HPDE6-E6E7 (cell line): ENCODE measurements around the gene FHL2.
"Not testable (repeated sequence)": the region's sequence is repeated elsewhere in the genome, so short reads cannot be mapped to it uniquely, and the experiment has no call there.

ENCODE experiments used
- DNase-seq: peaks from one replicate; pipeline ENCODE4 v3.0.0; 2011; ENCODE audit warnings: missing footprints; ENCODE audit errors: extremely low spot score

FHL2 gene

GRCh38 chr2:105339414-105339813 is 59.4 kb downstream of the FHL2 start:
- DNase-seq, result no peak

DNA sequence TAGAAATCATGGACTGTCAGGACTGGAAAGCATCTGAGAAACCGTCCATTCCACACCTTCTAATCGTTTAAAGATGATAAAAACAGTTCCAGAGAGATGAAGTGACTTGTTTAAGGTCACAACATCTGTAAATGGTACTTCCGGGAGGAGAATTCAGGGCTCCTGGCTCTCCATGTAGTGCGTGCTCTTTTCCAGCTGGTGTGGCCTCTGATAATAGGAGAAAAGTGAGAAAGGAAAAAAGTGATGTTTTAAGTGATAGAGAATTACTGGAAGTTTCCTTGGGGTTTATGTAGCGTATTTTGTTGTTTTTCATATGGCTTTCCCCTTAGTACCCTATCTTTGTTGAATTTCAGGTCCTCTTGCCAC is 60.8 kb downstream of the FHL2 start:
- DNase-seq, result no peak

DNA sequence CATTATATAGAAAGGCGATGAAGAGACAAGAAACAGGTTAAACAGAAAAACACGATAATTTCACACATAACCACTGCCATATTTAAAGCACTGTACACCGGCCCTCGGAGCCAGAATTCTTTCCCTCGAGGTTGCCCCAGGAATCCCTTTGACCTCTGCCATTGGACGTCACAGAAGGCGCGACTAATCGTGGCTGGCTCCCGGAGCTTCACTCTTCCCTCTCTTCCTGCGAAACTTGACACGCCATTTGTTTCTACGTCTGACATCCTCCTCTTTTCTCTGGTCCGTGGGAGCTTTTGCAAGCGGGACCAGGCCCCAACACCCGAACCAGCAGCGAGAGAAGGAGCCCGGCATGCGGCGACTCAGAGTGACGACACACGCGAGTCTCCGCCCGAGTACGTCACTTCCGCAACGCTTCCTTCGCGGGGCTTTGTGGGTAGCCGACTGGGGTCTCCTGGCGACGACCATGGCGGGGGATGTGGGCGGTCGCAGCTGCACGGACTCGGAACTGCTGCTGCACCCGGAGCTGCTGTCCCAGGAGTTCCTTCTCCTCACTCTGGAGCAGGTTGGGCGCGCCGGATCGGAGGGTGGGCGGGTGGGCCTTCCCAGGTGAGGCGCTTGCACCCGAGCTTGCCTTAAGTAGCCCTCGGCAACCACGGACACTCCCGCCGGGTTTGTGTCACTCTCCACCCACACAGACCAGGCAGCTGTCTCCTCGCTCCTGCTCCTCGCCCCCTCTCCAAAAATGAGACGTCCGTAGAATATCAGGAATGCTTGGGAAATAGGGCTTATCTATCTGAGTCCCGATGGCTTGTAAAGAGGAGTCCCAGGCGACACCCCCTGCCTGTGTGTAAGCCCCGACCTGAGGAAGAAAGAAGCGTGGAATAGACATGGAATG is 61.5 kb downstream of the FHL2 start, which contains the start of gene C2orf49:
C2orf49 (plus strand) TSS at position 419 of the 898 bp plus-strand sequence; CDS start at position 467, 48 bp downstream.
- no peak for DNase-seq

GRCh38 chr2:105336786-105337121 is 62.1 kb downstream of the FHL2 start:
- DNase-seq, result no peak

- no peak for DNase-seq
Measured at GRCh38 chr2:105335469-105335868, 63.4 kb downstream of the FHL2 start.

- DNase-seq, result no peak
Measured at GRCh38 chr2:105334211-105334610, 64.6 kb downstream of the FHL2 start.

DNA sequence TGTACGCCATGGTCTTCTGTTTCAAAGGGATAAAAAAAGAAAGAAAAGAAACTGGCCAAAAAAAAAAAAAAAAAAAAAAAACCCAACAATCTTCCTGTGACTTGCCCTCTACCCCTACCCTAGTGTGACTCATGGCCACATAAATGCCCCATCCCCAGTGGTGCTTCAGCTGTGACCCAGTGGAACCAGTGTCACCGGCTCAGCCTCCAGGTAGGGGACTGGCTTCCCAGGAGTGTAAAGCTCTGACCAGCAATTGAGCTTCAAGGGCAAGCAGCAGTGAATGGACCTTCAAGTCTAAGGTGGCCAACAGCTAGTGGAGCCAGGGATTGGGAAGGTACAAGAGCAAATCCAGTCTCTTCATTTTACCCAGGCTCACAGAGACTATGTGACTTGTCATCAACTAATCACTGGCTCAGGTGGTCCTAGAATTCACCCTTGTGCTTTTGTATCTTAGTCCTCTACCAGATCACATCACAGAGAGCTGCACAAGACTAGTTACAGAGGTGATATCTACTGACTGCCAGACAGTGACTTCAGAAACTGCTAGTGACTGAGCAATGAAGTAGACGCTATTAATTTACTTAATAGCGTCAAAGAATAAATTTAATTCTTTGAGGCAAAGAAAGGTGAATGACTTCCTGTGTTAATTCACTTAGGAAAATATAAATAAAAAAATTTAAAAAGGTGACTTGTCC is 68.0 kb downstream of the FHL2 start:
- no peak for DNase-seq

DNA sequence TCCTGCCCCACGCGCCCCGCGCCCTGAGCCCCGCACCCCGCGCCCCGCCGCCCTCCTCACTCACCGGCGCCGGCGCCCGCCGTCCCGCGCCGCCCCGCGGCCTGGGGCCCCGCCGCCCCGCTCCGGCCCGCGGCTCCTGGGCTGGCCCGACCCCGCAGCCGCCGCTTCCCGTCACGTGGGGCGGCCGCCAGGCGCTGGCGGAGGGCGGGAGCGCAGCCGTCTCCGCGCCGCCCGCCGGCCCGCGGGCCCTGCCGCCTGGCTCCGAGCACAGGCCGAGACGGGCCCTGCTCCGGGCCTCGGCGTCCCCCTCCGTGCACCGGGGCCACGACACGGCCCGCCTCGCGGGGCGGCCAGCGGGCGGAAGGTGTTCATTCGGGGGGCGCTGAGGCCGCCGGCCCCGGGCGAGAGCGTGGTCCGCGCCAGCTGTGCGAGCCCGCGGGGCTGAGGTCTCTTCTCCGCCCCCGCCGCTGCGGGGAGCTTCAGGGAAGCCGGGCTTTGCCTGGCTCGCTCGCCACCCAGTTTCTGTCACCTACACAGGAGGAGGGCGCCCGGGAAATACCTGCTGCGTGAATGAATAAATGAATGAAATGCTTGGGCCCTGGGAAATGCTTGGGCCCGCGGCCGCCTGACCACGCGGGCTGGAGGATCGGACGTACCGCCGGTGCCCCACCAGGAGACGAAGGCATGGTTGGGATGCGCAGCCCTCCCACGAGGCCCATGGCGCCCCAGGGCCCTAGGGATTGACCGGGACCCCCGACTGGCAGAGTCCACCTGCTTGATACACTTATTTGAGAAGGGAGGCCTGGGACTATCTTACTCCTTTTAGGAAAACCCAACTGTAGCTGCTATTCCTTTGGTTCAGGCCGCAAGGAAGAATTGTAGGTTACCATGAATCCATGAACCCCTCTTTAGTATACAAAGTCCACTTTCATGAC is 69.0 kb downstream of the FHL2 start, which contains the start of gene TGFBRAP1:
TGFBRAP1 (minus strand) TSS at position 175 of the 935 bp plus-strand sequence. CDS start 21,434 bp downstream, outside the sequence.
- DNase-seq, result no peak

GRCh38 chr2:105329197-105329554 is 69.7 kb downstream of the FHL2 start:
- no peak for DNase-seq

DNA sequence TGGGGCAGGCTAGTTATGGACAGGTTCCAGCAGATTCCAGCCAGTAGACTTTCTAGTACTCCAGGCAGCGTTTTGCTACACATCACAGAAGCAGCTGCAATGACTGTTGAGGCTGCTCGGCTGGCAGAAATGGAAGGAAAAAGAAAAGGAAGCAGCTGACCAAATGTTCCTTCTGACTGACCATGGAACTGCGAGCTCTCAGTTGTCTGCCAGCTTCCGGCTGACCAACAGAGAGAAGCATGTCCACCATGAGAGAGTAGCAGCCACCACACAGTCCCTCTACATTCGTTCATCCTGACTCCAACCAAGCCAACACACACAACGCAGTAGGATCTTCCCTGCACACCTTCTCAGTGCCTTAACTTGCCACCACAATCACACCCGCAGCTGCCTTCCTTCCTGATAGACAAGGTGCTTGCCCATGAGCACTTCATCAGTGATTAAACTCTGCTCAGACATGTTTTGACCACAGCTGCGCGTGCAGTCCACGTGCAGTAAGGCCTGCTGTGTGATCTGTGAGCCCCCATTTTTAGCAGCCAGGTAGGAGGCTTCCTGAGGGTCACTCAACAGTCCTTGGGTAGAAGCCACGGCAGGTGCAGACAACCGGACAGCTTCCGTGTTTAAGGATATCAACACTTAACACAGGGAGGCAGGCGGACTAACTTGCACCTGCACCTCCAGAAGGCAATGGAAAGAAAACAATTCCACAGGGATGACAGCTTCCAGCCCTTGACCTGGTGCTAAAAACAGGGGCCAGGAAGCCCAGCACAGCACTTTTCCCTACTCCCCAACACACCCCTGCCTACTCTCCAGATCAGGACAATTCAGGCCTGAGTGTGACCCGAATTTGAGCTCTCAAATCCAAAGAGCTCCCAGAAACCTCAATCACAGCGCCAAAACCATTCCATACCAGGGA is 70.3 kb downstream of the FHL2 start:
- DNase-seq, result no peak

- DNase-seq, result no peak
Measured at GRCh38 chr2:105327690-105328089, 71.2 kb downstream of the FHL2 start.

- DNase-seq, result not testable (repeated sequence)
Measured at GRCh38 chr2:105327271-105327670, 71.6 kb downstream of the FHL2 start.

DNA sequence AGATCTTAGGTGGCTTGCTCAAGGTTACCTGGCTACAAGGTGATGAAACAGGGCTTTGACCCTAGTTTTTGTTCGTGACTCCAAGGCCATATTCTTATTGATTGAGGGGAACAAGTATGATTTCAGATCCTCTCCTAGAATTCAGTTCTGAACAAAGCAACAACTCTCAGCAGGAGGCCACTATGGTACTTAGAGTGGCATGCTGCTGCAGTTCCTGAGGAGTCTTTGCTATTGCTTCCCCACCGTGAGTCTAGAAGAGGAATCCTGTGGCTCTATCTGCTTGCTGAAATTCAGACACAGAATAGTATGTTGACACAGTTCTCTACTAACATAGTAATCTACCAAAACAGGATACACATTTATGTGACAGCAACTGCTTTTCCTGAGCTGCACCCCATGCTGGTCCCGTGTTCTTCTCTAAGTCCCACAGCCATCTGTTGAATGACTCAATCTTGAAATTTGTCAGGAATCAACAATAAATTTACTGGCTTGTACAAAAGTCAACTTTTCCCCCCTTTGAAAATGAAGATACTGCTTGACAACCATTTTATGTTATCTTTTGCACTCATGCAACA is 73.4 kb downstream of the FHL2 start:
- no peak for DNase-seq

GRCh38 chr2:105324732-105325131 is 74.1 kb downstream of the FHL2 start:
- DNase-seq, result no peak

DNA sequence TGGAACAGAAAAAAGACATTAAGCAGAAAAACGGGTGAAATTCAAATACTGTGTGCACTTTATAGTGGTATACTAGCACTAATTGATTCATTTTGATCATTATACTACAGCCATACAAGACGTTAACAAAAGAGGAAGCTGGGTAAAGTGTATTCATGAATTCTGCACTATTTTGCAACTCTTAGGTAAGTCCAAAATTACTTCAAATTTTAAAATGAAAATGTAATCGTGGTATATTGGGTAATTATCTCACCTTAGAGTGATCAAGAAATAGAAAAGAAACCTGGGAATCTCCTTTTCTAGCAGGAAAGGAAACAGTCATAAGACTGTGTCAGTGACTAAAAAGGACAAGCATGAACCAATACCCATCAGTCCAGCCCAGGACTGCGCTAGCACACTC is 74.8 kb downstream of the FHL2 start:
- DNase-seq, result no peak

DNA sequence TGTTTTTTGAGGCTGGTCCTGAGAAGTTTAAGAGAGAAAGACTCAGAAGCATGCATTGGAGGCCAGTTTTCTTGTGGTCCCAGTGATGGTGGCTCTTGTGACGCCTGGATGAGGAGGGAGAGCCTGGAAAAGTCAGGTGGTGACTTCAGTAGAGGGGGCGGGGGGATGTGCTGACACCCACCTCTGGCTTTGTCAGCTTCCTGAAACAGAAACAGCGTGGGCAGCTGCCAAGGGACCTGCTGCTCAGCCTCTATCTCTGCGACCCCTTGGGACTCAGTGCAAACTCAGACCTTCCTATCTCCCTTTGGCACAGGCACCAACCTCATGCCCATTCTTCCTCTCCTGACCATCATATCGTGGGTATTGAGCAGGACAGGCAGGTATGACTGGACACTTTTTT is 75.7 kb downstream of the FHL2 start:
- DNase-seq, result no peak

- no peak for DNase-seq
Measured at GRCh38 chr2:105321875-105322646, 76.8 kb downstream of the FHL2 start.

DNA sequence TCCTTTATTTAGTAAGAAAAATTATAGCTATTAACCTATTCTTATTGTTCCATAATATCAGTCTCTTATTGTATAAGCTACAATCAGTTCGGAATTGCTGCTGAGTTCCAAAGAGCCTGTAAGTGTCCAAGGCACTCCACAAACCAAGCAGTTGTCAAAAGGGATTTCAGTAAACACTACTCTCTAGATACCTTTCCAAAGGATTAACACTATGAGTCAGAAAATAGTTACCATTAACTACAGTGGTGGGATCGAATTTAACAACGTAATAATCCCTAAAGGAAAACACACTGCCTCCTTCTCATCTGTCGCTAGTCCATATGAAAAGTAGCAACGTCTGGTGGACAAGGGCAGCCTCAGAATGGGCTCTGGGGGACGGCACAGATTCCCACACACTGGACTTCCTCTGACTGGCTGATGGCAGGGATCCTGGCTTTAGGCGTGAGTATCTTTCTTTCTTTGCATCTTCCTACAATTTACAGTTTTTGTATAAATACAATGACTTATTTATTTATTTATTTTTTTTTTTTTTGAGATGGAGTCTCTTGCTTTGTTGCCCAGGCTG is 78.1 kb downstream of the FHL2 start:
- DNase-seq, result no peak

- DNase-seq, result no peak
Measured at GRCh38 chr2:105317937-105318336, 80.9 kb downstream of the FHL2 start.
